Endothelial cell of hepatic sinusoid (primary cell): ENCODE data around the gene LUZP2.

Experiments used
- in situ Hi-C: cut with HindIII; loops from 2 replicates; pipeline ENCODE4 v1.10.0; 2017; ENCODE audit warnings: low sequenced_read_pairs

Gene LUZP2

DNA sequence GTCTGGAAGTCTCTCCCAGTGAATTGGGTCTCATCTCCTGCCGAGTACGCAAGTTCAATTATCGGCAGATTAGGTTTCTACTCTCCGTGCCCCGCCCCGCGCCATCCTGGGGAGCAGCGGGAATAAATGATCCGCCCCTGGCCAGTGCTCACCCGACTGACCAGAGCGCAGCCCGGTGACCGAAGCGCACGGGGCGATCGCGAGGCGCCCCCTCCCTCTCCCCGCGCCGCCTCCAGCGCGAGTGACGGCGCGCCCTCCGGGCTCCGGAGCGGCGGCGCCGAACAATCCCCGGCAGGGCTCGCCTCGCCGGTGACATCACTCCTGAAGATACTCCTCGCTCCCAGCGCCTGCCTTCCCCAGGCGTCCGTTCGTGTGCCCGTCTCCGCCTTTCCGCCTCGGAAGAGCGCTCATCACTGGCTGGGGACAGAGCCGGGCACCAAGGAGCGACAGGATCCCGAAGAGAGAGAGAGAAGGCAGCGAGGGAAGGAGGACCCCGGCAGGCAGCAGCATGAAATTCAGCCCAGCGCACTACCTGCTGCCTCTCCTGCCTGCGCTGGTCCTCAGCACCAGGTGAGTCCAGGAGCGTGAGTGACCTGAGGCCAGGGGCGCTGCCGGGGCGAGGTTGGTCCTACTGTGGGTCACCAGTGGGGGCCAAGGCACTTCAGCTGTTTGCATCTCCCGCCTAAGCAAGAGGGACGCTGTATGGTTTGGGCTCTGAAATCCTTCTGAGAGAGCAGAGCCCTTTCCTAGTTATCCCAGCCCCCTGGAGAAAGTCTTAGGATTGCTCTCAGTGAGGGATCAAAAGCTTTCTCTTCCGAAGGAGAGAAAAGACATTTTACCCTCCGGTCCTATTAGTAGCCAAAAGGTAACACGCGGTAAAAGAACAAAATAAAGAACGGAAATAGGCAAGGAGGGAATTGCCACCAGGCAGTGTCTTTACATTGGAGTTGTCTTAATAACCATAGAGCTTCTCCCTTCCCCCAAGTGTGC is at the start of gene LUZP2:
Gene LUZP2, plus strand, starts transcription at position 318 of the 990 bp plus-strand sequence.
- in situ Hi-C loops, result no loop called here

DNA sequence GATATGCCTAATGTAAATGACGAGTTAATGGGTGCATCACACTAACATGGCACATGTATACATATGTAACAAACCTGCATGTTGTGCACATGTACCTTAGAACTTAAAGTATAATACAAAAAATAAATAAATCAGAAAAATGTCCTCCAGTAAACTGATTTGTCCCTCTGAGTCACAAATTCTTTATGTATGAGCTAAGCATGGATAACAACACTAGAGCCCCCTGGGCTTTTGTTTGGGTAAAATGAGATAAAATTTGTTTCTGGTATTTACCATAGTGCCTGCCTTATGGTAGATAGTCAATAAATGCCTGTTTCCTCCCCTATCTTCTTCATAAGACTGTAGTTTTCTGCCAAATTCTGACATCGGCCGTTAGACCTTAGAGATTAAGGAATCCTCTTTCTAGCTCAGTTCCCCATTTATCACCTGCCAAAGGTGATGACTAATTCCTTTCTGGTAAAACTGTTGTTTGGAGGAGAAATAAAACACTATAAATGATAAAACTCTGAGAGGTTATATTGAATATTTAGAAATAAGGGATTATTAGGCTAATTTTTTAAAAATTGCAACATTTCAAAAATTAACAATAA is 43.6 kb upstream of the LUZP2 start:
- in situ Hi-C loops, result no loop called here

DNA sequence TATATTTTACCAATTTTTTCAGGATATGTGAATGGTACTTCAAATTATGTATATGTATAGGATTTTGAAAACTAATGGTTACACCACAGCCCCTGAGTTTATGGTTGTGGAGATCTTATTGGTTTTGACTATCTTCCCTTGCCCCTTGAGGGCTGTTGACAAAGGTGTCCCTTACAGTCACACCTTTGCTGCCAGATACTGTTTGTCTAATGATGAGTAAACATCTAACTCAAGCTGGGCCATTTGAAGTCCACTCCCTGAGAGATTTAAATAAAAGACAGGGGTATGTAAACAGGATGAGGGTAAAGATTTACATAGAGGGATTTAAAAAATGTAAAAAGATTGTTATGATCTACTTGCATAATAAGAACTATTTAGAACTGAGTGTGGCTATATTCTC is 38.9 kb upstream of the LUZP2 start:
- in situ Hi-C loops, result no loop called here

DNA sequence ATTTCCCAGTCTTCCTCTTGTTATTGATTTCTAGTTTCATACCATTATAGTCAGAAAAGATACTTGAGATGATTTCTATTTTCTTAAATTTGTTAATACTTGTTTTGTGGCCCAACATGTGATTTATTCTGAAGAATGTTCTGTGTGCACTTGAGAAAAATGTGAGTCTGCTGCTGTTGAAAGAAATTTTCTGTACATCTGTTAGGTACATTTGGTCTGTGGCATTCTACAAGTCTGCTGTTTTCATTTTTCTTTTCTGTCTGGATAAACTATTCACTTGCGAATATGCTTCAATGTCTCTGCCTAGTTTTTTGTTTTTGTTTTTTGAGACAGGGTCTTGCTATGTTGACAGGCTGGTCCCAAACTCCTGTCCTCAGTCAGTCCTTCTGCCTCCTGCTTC is 26.4 kb upstream of the LUZP2 start:
- in situ Hi-C loops, result no loop called here

- in situ Hi-C loops, result no loop called here
Measured at GRCh38 chr11:24471084-24471483, 25.8 kb upstream of the LUZP2 start.

GRCh38 chr11:24478718-24479117 is 18.1 kb upstream of the LUZP2 start:
- in situ Hi-C loops, result loop anchor here (5.0 kb wide), 1 partner anchor 59 kb away; no protein-coding TSS in a partner anchor

DNA sequence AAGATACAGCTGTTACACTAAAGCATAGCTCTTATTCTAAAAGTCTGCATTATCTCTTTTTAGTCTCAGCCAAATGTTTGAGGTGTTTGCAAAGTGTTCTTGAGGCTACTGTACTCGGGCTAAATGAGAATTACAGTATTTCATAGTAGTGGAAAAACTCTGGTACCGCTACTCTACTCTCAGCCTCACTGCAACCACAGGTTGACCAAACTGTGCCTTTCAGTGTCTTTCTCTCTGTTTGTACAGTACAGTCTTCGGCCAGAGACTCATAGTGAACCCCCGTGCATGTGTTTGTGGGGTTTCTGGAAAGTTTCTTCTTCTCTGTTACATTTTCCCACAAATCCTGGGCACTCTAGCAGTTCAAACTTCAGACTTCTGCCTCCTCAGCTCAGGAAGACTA is 7.4 kb upstream of the LUZP2 start:
- in situ Hi-C loops, result no loop called here

- in situ Hi-C loops, result no loop called here
Measured at GRCh38 chr11:24496386-24496735, 492 bp upstream of the LUZP2 start.

DNA sequence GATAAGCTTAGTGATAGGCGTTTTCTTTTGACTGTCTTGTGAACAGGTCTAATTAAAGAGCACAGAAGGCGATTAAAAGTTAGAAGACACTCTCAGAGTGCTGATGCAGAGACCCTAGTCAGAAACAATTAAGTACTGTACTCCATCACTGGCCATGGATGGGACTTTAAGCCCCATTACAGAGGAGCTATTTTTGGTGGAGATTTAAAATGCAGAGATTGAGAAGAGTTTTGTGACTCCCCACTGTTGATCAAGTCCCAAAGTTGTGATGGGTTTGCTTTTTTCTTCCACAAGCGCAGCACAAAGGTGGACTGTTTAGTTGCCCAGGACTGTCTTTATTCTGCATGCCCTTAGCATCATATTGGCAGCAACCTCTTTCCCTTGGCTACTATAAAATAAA is 978 bp downstream of the LUZP2 start:
- in situ Hi-C loops, result no loop called here

GRCh38 chr11:24502425-24502824 is 5.6 kb downstream of the LUZP2 start:
- in situ Hi-C loops, result no loop called here

DNA sequence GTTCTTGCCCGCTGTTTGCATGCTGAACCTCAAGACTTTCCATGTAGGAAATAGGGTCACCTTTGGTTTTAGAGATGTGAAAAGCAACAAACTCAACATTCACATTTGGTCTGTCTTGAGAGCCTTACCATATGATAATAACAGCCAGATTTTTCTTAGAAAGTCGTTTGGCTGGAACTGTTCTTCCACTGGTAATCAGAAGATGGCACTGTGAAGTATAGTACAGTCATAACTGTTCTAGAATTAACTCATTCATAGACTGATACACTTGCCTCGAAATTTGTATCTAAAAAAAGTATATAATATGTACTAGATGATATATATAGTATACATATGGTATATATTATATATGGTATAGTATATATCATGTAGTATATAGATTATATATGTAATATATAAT is 12.3 kb downstream of the LUZP2 start:
- in situ Hi-C loops, result no loop called here

GRCh38 chr11:24511511-24511910 is 14.7 kb downstream of the LUZP2 start:
- in situ Hi-C loops, result no loop called here

DNA sequence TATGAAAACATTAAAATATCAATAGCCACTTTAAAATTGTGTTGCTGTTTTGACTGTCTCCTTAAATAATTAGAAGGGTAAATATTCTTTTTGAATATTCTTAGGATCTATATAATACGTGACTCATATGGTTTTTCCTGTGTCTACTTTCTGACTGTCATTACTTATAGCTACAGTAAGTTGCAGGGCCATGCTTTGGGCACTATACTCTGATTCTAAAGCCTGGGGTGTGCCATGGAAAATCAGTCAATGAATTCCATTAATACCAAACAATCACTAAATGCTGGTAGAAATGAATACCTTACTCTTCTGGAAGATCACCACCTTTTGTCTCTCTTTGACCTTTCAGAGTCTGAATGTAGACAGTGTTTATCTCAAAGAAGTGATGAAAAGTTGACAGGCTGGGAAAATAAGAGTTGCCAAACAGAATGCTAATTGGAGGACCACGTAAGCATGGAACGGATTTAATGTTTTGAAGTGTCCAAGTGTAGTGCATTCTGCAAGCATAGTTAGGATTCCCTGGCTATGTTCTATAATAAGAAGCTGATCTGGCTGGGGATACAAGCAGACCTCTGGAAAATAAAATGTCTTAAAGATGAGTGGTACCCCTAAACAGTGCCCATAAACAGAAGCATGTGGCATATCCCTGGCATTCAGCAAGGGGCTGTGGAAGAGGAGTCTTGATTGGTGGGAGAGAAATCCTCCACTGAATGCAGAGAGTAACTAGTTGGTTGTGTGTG is 16.8 kb downstream of the LUZP2 start:
- in situ Hi-C loops, result no loop called here

- in situ Hi-C loops, result no loop called here
Measured at GRCh38 chr11:24514219-24514594, 17.4 kb downstream of the LUZP2 start.

GRCh38 chr11:24515632-24516031 is 18.8 kb downstream of the LUZP2 start:
- in situ Hi-C loops, result no loop called here

DNA sequence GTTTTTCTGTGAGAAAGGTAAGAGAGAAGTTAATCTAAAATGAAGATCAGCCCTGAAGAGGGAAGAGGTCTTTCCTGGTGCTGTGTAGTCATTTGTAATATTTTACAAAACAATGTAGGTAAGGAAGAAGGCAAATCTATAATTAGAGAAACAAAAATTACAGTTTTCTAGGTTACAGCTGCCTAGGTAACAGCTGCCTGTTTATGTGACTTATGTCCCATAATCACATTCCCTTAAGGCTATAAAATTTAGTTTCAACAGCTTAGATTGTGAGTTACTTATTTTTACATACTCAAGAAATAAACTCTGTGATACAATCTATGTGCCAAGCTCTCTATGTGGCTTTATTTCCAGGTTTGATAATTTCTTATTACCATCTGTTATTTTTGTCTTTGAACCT is 19.8 kb downstream of the LUZP2 start:
- in situ Hi-C loops, result no loop called here

DNA sequence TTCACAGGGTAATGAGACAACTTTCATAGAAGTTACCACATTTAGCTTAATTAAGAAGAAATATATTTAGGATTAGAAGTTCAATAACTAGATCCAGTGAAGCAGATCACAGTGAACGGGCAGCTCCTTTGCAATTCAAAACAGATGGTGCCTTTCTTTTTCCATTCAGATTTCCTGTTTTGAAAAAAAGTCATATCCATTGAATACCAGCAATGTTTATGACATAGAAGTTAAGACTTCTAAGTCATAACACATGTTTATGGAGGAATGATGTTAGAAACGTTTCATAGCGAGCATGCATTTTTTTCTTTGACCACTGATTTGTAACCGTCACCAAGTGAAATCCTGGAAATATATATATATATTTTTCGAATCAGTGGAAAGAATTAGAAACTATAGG is 24.7 kb downstream of the LUZP2 start:
- in situ Hi-C loops, result no loop called here

- in situ Hi-C loops, result no loop called here
Measured at GRCh38 chr11:24524156-24524555, 27.3 kb downstream of the LUZP2 start.

GRCh38 chr11:24531528-24531927 is 34.7 kb downstream of the LUZP2 start:
- in situ Hi-C loops, result no loop called here

- in situ Hi-C loops, result no loop called here
Measured at GRCh38 chr11:24543771-24544170, 46.9 kb downstream of the LUZP2 start.

DNA sequence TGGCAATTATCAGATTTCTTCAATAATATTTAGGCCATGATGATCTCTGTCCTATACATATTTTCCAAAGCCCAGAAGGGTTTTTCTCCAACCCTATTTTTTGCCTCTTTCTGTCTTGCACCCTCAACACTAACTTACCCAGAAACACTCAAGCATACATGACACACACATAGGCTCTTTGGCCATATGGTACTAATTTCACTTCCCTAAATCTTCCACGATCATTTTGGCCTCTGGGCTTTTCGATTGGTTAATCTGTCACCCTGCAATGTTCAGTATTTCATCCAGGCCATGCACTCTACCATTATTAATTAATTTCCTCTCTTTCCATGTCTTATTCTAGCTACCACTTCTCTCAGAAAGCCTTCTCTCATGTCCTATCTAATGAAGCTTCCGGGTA is 59.8 kb downstream of the LUZP2 start:
- in situ Hi-C loops, result no loop called here

DNA sequence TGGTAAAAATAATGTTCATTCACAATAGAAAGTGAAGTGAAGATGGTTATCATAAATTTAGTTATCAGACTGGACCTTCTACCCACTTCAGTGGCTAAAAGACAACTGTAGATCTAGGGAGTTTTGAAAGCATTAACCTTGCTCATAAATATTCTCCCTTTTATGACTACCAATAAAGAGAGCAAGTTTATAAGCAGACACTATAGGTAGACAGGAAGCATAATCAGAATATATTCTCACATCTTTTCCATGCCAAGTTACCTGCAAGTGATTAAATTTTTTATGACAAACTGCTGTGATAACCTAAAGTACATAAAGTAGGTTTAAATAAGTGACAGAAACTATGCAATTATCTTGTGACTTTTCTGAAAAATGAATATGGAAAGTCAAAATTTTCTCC is 62.5 kb downstream of the LUZP2 start:
- in situ Hi-C loops, result no loop called here
